Inflammatory macrophage treated with lipopolysaccharide for 1 hour (primary cell): ENCODE data around the gene CST9.
"Not testable (repeated sequence)": the region's sequence is repeated elsewhere in the genome, so short reads cannot be mapped to it uniquely, and the experiment has no call there.

Experiments
- DNase-seq, 2 donors: peaks; one replicate each; pipeline ENCODE4 v3.0.0-alpha.2; 2020 to 2022

CST9 gene

GRCh38 chr20:23636908-23637281, 31.2 kb upstream of the CST9 start:
- DNase-seq, result no peak

GRCh38 chr20:23636182-23636907, 30.6 kb upstream of the CST9 start:
- no peak for DNase-seq

GRCh38 chr20:23635768-23636090, 30.0 kb upstream of the CST9 start:
- DNase-seq, result not testable (repeated sequence)

- no peak for DNase-seq
Measured at GRCh38 chr20:23634985-23635767, 29.5 kb upstream of the CST9 start.

- DNase-seq, result no peak
Measured at GRCh38 chr20:23634044-23634801, 28.5 kb upstream of the CST9 start.

GRCh38 chr20:23632711-23633573, 27.2 kb upstream of the CST9 start:
- no peak for DNase-seq

GRCh38 chr20:23631981-23632710, 26.4 kb upstream of the CST9 start:
- peak in 1 of 2 donors; percentile 44 for DNase-seq

GRCh38 chr20:23631226-23631822, 25.6 kb upstream of the CST9 start:
- DNase-seq, result no peak

GRCh38 chr20:23630392-23630849, 24.7 kb upstream of the CST9 start:
- no peak for DNase-seq

GRCh38 chr20:23629542-23630391, 24.1 kb upstream of the CST9 start:
- DNase-seq, result no peak

- peak in 1 of 2 donors; percentile 28 for DNase-seq
Measured at GRCh38 chr20:23629017-23629541, 23.4 kb upstream of the CST9 start.

- DNase-seq, result no peak
Measured at GRCh38 chr20:23628402-23629016, 22.8 kb upstream of the CST9 start.

GRCh38 chr20:23627501-23627900, 21.8 kb upstream of the CST9 start:
- no peak for DNase-seq

- peak; percentile 68 to 80 for DNase-seq
Measured at GRCh38 chr20:23626040-23626620, 20.4 kb upstream of the CST9 start.

GRCh38 chr20:23625236-23625964, 19.7 kb upstream of the CST9 start:
- DNase-seq, result no peak

- no peak for DNase-seq
Measured at GRCh38 chr20:23624324-23624691, 18.6 kb upstream of the CST9 start.

- DNase-seq, result no peak
Measured at GRCh38 chr20:23623666-23624323, 18.1 kb upstream of the CST9 start.

GRCh38 chr20:23622839-23623343, 17.2 kb upstream of the CST9 start:
- peak; percentile 55 to 68 for DNase-seq
